Skeletal muscle tissue (tissue), 4 donors: ENCODE results near the gene ICAM5. TPM values are rescaled to one million over a fixed set of nuclear protein-coding genes. Genes with fewer than 3 reads are reported as not detected.

Experiments
- H3K27ac ChIP-seq: one replicate; pipeline ENCODE4 v1.7.0; 2013; ENCODE audit warnings: mild to moderate bottlenecking, low read depth, low read length, inconsistent platforms
- H3K27me3 ChIP-seq, 3 donors: one replicate each; pipeline ENCODE4 v1.7.0; 2013; ENCODE audit warnings: low read length in 3 of 3; ENCODE audit not compliant: control insufficient read depth in 3 of 3, insufficient read depth in 3 of 3
- H3K36me3 ChIP-seq, 3 donors: one replicate each; pipeline ENCODE4 v1.7.0; 2013; ENCODE audit warnings: low read length in 3 of 3; ENCODE audit not compliant: control insufficient read depth in 3 of 3, insufficient read depth in 3 of 3
- H3K4me1 ChIP-seq, 3 donors: one replicate each; pipeline ENCODE4 v1.7.0; 2013; ENCODE audit warnings: low read length in 3 of 3, mild to moderate bottlenecking in 3 of 3; ENCODE audit not compliant: control insufficient read depth in 3 of 3, insufficient read depth in 3 of 3
- H3K4me3 ChIP-seq, 3 donors: one replicate each; pipeline ENCODE4 v1.7.0; 2013; ENCODE audit warnings: low read length in 3 of 3
- H3K9ac ChIP-seq, 3 donors: one replicate each; pipeline ENCODE4 v1.7.0; 2013; ENCODE audit warnings: low read length in 3 of 3, mild to moderate bottlenecking in 3 of 3, moderate library complexity in 2 of 3, low read depth in 1 of 3
- H3K9me3 ChIP-seq, 3 donors: one replicate each; pipeline ENCODE4 v1.7.0; 2013; ENCODE audit warnings: low read length in 3 of 3; ENCODE audit not compliant: control insufficient read depth in 3 of 3
- total RNA-seq: library from RNA; depleted of rRNA; stranded (reverse); fragments of >200 nt; gene quantifications from one replicate; pipeline ENCODE4 v1.2.3, GENCODE V29; 2014
- donor health status: Osteomylitis.

The ICAM5 gene
- total RNA-seq, 1 donor from 2014 or later: not detected

GRCh38 chr19:10318807-10319682 lies 29.3 kb downstream of the ICAM5 start:
- H3K27me3 ChIP-seq: no peaks in the 10 kb centered on the region
- no peaks in the 10 kb centered on the region for H3K9me3 ChIP-seq
- H3K36me3 ChIP-seq: peaks cover 45 to 64% (median 56%) of the 10 kb centered on the region in 3 donors

DNA sequence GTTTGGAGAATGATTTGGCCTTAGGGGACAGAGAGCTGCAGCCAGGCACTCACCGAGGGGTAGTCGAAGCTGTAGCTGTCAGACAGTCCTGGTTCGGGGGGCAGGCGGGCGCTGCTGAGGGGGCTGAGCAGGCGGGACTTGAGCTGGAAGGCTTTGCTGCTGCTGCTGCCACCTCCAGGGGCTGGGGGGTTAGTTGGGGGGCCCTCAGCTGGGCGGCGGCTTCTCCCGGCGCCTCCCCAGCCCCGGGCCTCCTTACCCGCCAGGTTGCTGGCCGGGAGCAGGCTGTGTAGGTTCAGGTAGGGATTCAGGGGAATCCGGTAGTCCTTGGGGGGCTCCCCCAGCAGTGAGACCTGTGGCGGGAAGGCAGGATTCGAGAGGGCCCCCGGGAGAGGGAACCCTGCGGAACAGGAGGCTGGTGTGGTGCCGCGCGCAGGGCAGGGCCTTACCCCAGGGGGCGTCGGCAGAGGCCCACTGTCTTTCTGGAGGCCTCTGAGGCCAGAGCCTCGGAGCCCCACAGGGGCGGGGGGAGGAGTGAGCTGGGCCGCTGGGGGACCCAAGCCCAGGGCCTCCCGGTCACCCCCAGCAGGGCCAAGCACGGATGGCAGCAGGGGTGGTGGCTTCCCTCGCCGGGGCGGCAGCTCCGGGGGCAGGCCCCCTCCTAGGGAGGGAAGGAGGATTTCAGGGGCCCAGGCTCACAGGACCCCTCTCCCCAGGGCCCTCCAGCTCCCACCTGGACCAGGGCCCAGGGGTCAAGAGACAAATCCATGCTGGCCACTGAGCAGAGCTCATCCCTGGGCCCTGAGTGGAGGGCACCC lies 31.1 kb downstream of the ICAM5 start:
- H3K36me3 ChIP-seq: peaks cover 53 to 70% (median 68%) of the 10 kb centered on the region in 3 donors
- no peaks in the 10 kb centered on the region for H3K9me3 ChIP-seq
- H3K27ac ChIP-seq: no peak overlapping the region
- peaks cover 0 to 3% (median 2%) of the 10 kb centered on the region in 3 donors for H3K4me1 ChIP-seq
- H3K27me3 ChIP-seq: no peaks in the 10 kb centered on the region
- no peak overlapping the region for H3K9ac ChIP-seq
- no peak overlapping the region for H3K4me3 ChIP-seq

More at GRCh38 chr19:10318807-10319682, 29.3 kb downstream of the ICAM5 start:
- peaks cover 4 to 16% (median 9%) of the 10 kb centered on the region in 3 donors for H3K4me1 ChIP-seq
- no peak overlapping the region for H3K4me3 ChIP-seq
- no peak overlapping the region for H3K27ac ChIP-seq
- H3K9ac ChIP-seq: no peak overlapping the region

GRCh38 chr19:10321417-10321797 lies 31.7 kb downstream of the ICAM5 start:
- no peaks in the 10 kb centered on the region for H3K27me3 ChIP-seq
- H3K9me3 ChIP-seq: no peaks in the 10 kb centered on the region
- H3K4me1 ChIP-seq: no peaks in the 10 kb centered on the region
- H3K36me3 ChIP-seq: peaks cover 57 to 76% (median 69%) of the 10 kb centered on the region in 3 donors
- H3K9ac ChIP-seq: no peak overlapping the region
- no peak overlapping the region for H3K27ac ChIP-seq
- H3K4me3 ChIP-seq: no peak overlapping the region

DNA sequence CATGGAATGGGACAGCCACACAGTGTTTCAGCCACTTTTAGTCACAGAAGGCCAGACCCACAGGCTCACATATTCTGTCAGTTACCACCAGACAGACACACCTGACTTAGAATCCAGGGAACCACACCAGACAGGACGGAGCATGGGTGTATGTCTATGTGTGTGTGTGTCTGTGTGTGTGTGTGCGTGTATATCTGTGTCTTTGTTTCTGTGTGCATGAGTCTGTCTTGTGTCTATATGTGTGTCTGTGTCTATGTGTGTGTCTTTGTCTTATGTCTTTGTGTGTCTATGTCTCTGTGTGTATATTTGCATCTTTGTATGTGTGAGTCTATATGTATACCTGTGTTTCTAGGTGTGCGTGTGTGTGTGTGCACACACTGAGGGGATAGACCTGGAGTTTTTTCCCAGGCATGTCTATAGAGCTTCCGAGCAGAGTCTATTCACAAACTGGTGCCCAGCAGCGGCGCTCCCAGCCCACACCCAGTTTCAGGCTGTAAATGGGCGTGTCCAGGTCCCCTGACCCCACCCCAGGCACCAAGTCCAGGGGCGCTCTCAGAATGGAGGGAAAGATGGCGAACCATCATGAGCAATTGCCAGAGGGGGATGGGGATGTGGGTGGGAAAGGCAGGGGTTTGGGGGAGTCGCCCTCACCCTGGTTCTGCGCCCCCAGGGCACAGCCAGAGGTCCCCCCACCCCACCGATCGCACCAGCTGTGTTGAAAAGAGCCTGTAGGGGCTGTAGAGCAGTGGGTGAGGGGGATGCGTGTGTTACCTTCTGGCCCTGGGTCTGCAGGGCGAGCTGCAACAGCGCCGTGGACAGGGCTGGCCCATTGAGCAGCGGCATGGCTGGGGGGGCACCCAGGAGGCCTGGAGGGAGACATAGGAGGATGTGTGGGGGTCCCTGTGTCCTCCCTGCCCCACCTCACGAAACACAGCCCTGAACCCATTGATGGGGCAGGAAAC lies 32.4 kb downstream of the ICAM5 start:
- peaks cover 59 to 79% (median 70%) of the 10 kb centered on the region in 3 donors for H3K36me3 ChIP-seq
- H3K4me3 ChIP-seq: no peak overlapping the region
- no peaks in the 10 kb centered on the region for H3K4me1 ChIP-seq
- no peak overlapping the region for H3K9ac ChIP-seq
- H3K9me3 ChIP-seq: no peaks in the 10 kb centered on the region
- no peak overlapping the region for H3K27ac ChIP-seq
- H3K27me3 ChIP-seq: no peaks in the 10 kb centered on the region

- H3K36me3 ChIP-seq: peaks cover 63 to 83% (median 77%) of the 10 kb centered on the region in 3 donors
- H3K4me3 ChIP-seq: no peak overlapping the region
- H3K9ac ChIP-seq: no peak overlapping the region
- no peaks in the 10 kb centered on the region for H3K9me3 ChIP-seq
- H3K27ac ChIP-seq: no peak overlapping the region
- no peaks in the 10 kb centered on the region for H3K27me3 ChIP-seq
- H3K4me1 ChIP-seq: no peaks in the 10 kb centered on the region
These were observed 36.0 kb downstream of the ICAM5 start for GRCh38 chr19:10325732-10326131.

- Histone ChIP-seq H3K36me3 (peaks cover 48 to 65% (median 56%) of the 10 kb centered on the region in 3 donors), H3K4me3 (no peak overlapping the region), H3K27me3 (no peaks in the 10 kb centered on the region), H3K4me1 (peaks cover 8 to 13% (median 12%) of the 10 kb centered on the region in 3 donors), H3K9me3 (no peaks in the 10 kb centered on the region), H3K9ac (no peak overlapping the region), H3K27ac (no peak overlapping the region)
These were observed 38.0 kb downstream of the ICAM5 start for GRCh38 chr19:10327793-10328192.

GRCh38 chr19:10328558-10329429 lies 39.0 kb downstream of the ICAM5 start:
- Histone ChIP-seq H3K27me3 (no peaks in the 10 kb centered on the region), H3K9me3 (no peaks in the 10 kb centered on the region), H3K9ac (no peak overlapping the region), H3K36me3 (peaks cover 42 to 55% (median 47%) of the 10 kb centered on the region in 3 donors), H3K4me3 (no peak overlapping the region), H3K27ac (no peak overlapping the region), H3K4me1 (peaks cover 11 to 20% (median 15%) of the 10 kb centered on the region in 3 donors)

GRCh38 chr19:10329555-10329954 lies 39.8 kb downstream of the ICAM5 start:
- H3K9me3 ChIP-seq: no peaks in the 10 kb centered on the region

More at GRCh38 chr19:10329555-10329954, 39.8 kb downstream of the ICAM5 start:
- Histone ChIP-seq H3K4me3 (no peak overlapping the region), H3K36me3 (peaks cover 38 to 48% (median 43%) of the 10 kb centered on the region in 3 donors), H3K27ac (no peak overlapping the region), H3K9ac (no peak overlapping the region), H3K4me1 (peaks cover 19 to 28% (median 23%) of the 10 kb centered on the region in 3 donors), H3K27me3 (no peaks in the 10 kb centered on the region)
